Measurements from ENCODE around the gene PADI4.

The PADI4 gene

GRCh38 chr1:17282836-17283235 lies 25.2 kb upstream of the PADI4 start:
- no peak for DNase-seq (ENCODE audit: low read depth)

- no peak for DNase-seq (ENCODE audit: low read depth)
Measured at GRCh38 chr1:17286646-17287045, 21.4 kb upstream of the PADI4 start.

GRCh38 chr1:17287130-17287776 lies 20.7 kb upstream of the PADI4 start:
- peak; percentile 36 for DNase-seq (ENCODE audit: low read depth)

- DNase-seq (ENCODE audit: low read depth), result no peak
Measured at GRCh38 chr1:17289721-17290120, 18.3 kb upstream of the PADI4 start.

GRCh38 chr1:17290553-17290952 lies 17.4 kb upstream of the PADI4 start:
- no peak for DNase-seq (ENCODE audit: low read depth)

GRCh38 chr1:17292299-17293160 lies 15.5 kb upstream of the PADI4 start:
- no peak for DNase-seq (ENCODE audit: low read depth)

- no peak for DNase-seq (ENCODE audit: low read depth)
Measured at GRCh38 chr1:17293681-17294425, 14.1 kb upstream of the PADI4 start.

- DNase-seq (ENCODE audit: low read depth), result no peak
Measured at GRCh38 chr1:17295292-17295691, 12.7 kb upstream of the PADI4 start.

GRCh38 chr1:17296086-17296485 lies 11.9 kb upstream of the PADI4 start:
- no peak for DNase-seq (ENCODE audit: low read depth)

GRCh38 chr1:17297991-17298390 lies 10.0 kb upstream of the PADI4 start:
- DNase-seq (ENCODE audit: low read depth), result no peak

GRCh38 chr1:17301767-17302166 lies 6.2 kb upstream of the PADI4 start:
- no peak for DNase-seq (ENCODE audit: low read depth)

- DNase-seq (ENCODE audit: low read depth), result no peak
Measured at GRCh38 chr1:17304151-17304825, 3.7 kb upstream of the PADI4 start.

GRCh38 chr1:17304826-17305175 lies 3.2 kb upstream of the PADI4 start:
- DNase-seq (ENCODE audit: low read depth), result no peak

- DNase-seq (ENCODE audit: low read depth), result no peak
Measured at GRCh38 chr1:17305576-17306095, 2.4 kb upstream of the PADI4 start.

GRCh38 chr1:17306407-17306806 lies 1.6 kb upstream of the PADI4 start:
- no peak for DNase-seq (ENCODE audit: low read depth)

- no peak for DNase-seq (ENCODE audit: low read depth)
Measured at GRCh38 chr1:17306921-17307320, 1.1 kb upstream of the PADI4 start.

- DNase-seq (ENCODE audit: low read depth), result no peak
Measured at GRCh38 chr1:17307329-17307728, 668 bp upstream of the PADI4 start.

GRCh38 chr1:17308593-17308992 lies 596 bp downstream of the PADI4 start:
- no peak for DNase-seq (ENCODE audit: low read depth)

- no peak for DNase-seq (ENCODE audit: low read depth)
Measured at GRCh38 chr1:17309426-17310067, 1.6 kb downstream of the PADI4 start.

GRCh38 chr1:17310068-17310640 lies 2.2 kb downstream of the PADI4 start:
- DNase-seq (ENCODE audit: low read depth), result no peak
